ENCODE data around the gene CTNNA3.

The CTNNA3 gene

GRCh38 chr10:65940105-65940504, 1755.9 kb downstream of the CTNNA3 start:
- no peaks in the 10 kb centered on the region for H3K36me3 ChIP-seq (ENCODE audit: low read length)
- H3K4me2 ChIP-seq (ENCODE audit: low read depth, low read length, poor library complexity, severe bottlenecking): no peak overlapping the region
- no peaks in the 10 kb centered on the region for H3K79me2 ChIP-seq (ENCODE audit: insufficient read depth, low read length)
- H3K27me3 ChIP-seq (ENCODE audit: low read length): no peaks in the 10 kb centered on the region
- H3K4me3 ChIP-seq (ENCODE audit: insufficient read depth, low read length, poor library complexity, severe bottlenecking): no peak overlapping the region
- H3F3A ChIP-seq (ENCODE audit: insufficient read depth): no peaks in the 10 kb centered on the region
- no peak overlapping the region for H3K27ac ChIP-seq (ENCODE audit: low read depth, low read length)
- H2AFZ ChIP-seq (ENCODE audit: low read depth, low read length, severe bottlenecking): no peak overlapping the region
- no peak for TF ChIP-seq EZH2phosphoT487 (conservative IDR thresholded peaks at IDR 0.05; ENCODE audit: low read length)
- no peak for TF ChIP-seq CTCF (IDR thresholded peaks at IDR 0.05; ENCODE audit: insufficient read depth, low read length, poor library complexity, severe bottlenecking)
- no peak overlapping the region for H3K9ac ChIP-seq (ENCODE audit: low read length)
- H4K20me1 ChIP-seq (ENCODE audit: low read depth, low read length): no peaks in the 10 kb centered on the region
- H3K9me2 ChIP-seq (replicated peaks; ENCODE audit: insufficient read depth, low read length): no peaks in the 10 kb centered on the region
- H3K9me3 ChIP-seq (ENCODE audit: insufficient read depth, low read length): no peaks in the 10 kb centered on the region

GRCh38 chr10:65931291-65932070, 1764.5 kb downstream of the CTNNA3 start:
- Histone ChIP-seq H3K4me3 (ENCODE audit: insufficient read depth, low read length, poor library complexity, severe bottlenecking) (no peak overlapping the region), H3K27me3 (ENCODE audit: low read length) (no peaks in the 10 kb centered on the region), H2AFZ (ENCODE audit: low read depth, low read length, severe bottlenecking) (no peak overlapping the region), H3F3A (ENCODE audit: insufficient read depth) (no peaks in the 10 kb centered on the region), H4K20me1 (ENCODE audit: low read depth, low read length) (no peaks in the 10 kb centered on the region), H3K4me2 (ENCODE audit: low read depth, low read length, poor library complexity, severe bottlenecking) (no peak overlapping the region), H3K9me3 (ENCODE audit: insufficient read depth, low read length) (no peaks in the 10 kb centered on the region), H3K9me2 (replicated peaks; ENCODE audit: insufficient read depth, low read length) (no peaks in the 10 kb centered on the region), H3K27ac (ENCODE audit: low read depth, low read length) (no peak overlapping the region), H3K9ac (ENCODE audit: low read length) (no peak overlapping the region), H3K36me3 (ENCODE audit: low read length) (no peaks in the 10 kb centered on the region), H3K79me2 (ENCODE audit: insufficient read depth, low read length) (no peaks in the 10 kb centered on the region)
- TF ChIP-seq CTCF (IDR thresholded peaks at IDR 0.05; ENCODE audit: insufficient read depth, low read length, poor library complexity, severe bottlenecking) (no peak), EZH2phosphoT487 (conservative IDR thresholded peaks at IDR 0.05; ENCODE audit: low read length) (no peak)

GRCh38 chr10:65911151-65911835, 1784.7 kb downstream of the CTNNA3 start:
- Histone ChIP-seq H3K9ac (ENCODE audit: low read length) (no peak overlapping the region), H3F3A (ENCODE audit: insufficient read depth) (no peaks in the 10 kb centered on the region), H3K9me3 (ENCODE audit: insufficient read depth, low read length) (no peaks in the 10 kb centered on the region), H3K27me3 (ENCODE audit: low read length) (no peaks in the 10 kb centered on the region), H3K4me3 (ENCODE audit: insufficient read depth, low read length, poor library complexity, severe bottlenecking) (no peak overlapping the region), H3K79me2 (ENCODE audit: insufficient read depth, low read length) (no peaks in the 10 kb centered on the region), H3K36me3 (ENCODE audit: low read length) (no peaks in the 10 kb centered on the region), H4K20me1 (ENCODE audit: low read depth, low read length) (no peaks in the 10 kb centered on the region), H3K9me2 (replicated peaks; ENCODE audit: insufficient read depth, low read length) (no peaks in the 10 kb centered on the region), H2AFZ (ENCODE audit: low read depth, low read length, severe bottlenecking) (no peak overlapping the region), H3K4me2 (ENCODE audit: low read depth, low read length, poor library complexity, severe bottlenecking) (no peak overlapping the region), H3K27ac (ENCODE audit: low read depth, low read length) (no peak overlapping the region)
- TF ChIP-seq CTCF (IDR thresholded peaks at IDR 0.05; ENCODE audit: insufficient read depth, low read length, poor library complexity, severe bottlenecking) (no peak), EZH2phosphoT487 (conservative IDR thresholded peaks at IDR 0.05; ENCODE audit: low read length) (no peak)
